Activated CD4-positive, alpha-beta memory T cell treated with anti-CD3 and anti-CD28 coated beads for 36 hours (primary cell): ENCODE data around the gene WDR55. TPM values are rescaled to one million over a fixed set of nuclear protein-coding genes. Genes with fewer than 3 reads are reported as not detected.
"Not testable (repeated sequence)": the region's sequence is repeated elsewhere in the genome, so short reads cannot be mapped to it uniquely, and the experiment has no call there.

Experiments used
- CTCF ChIA-PET: fragments of 350-600 bp; sonication (Branson Sonifier 250); formaldehyde crosslinking; loops from one replicate; lab custom pipeline; 2021; ENCODE audit warnings: antibody characterized with exemption, inconsistent platforms; lab: Charles Lee
- POLR2A ChIA-PET: fragments of 350-600 bp; sonication (Branson Sonifier 250); formaldehyde crosslinking; loops from one replicate; lab custom pipeline; 2021; ENCODE audit warnings: antibody characterized with exemption; lab: Charles Lee
- DNase-seq: peaks from one replicate; pipeline ENCODE4 v3.0.0-alpha.2; 2020
- H3K27ac Mint-ChIP-seq: one replicate; pipeline ENCODE4 v1.8.0; 2021; ENCODE audit warnings: mixed read lengths
- H3K27me3 Mint-ChIP-seq: one replicate; pipeline ENCODE4 v1.8.0; 2021; ENCODE audit warnings: mixed read lengths
- H3K36me3 Mint-ChIP-seq: one replicate; pipeline ENCODE4 v1.8.0; 2021; ENCODE audit warnings: mixed read lengths
- H3K4me1 Mint-ChIP-seq: one replicate; pipeline ENCODE4 v1.8.0; 2021; ENCODE audit warnings: low read depth, mixed read lengths
- H3K4me3 Mint-ChIP-seq: one replicate; pipeline ENCODE4 v1.8.0; 2021; ENCODE audit warnings: mild to moderate bottlenecking, mixed read lengths
- H3K9me3 Mint-ChIP-seq: one replicate; pipeline ENCODE4 v1.8.0; 2021; ENCODE audit warnings: mixed read lengths
- intact Hi-C: fragments of 100-400 bp; cut with micrococcal nuclease; formaldehyde crosslinking; loops from one replicate; pipeline ENCODE4 v1.15.1; 2023
- total RNA-seq, 2 experiments: library from RNA; stranded (reverse); gene quantifications; one replicate each; pipeline ENCODE4 v1.2.3, GENCODE V29; 2021

The WDR55 gene, protein sequence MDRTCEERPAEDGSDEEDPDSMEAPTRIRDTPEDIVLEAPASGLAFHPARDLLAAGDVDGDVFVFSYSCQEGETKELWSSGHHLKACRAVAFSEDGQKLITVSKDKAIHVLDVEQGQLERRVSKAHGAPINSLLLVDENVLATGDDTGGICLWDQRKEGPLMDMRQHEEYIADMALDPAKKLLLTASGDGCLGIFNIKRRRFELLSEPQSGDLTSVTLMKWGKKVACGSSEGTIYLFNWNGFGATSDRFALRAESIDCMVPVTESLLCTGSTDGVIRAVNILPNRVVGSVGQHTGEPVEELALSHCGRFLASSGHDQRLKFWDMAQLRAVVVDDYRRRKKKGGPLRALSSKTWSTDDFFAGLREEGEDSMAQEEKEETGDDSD
- total RNA-seq, result 10 to 100 TPM; 30.4 to 32.1 TPM

DNA sequence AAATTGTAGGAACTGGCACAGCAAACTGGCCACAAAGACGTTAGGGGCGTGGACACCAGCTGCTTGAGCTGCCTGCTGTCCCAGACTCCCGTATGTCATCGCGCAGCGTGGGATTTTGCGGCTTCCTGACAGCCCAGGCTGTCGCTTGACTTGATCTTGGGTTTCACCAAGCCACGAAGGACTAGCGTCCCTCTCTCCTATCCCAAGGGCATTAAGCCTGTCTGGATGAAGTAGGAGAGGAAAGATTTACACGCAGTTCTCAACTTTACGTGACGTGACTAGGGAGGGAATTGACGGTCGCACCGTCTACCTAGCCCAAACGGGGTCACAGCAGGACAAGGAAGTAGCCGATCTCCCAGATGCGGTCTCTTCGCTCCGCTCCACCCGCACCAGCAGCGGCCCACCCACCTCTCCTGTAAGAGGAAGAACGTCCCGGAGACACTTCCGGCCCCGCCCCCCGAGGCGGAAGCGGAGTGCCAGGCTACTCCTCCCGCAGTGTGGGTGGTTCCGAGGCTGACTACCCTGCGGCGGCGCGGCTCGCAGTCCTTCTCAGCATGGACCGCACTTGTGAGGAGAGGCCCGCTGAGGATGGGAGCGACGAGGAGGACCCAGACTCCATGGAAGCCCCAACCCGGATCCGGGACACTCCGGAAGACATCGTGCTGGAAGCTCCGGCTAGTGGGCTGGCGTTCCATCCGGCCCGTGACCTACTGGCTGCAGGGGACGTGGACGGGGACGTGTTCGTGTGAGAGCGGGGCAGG, at the start of gene WDR55:
WDR55 (plus strand) TSS at position 546 of the 761 bp plus-strand sequence; CDS start at position 555, 9 bp downstream.
- H3K4me1 Mint-ChIP-seq, result peaks cover 27% of the 10 kb centered on the region
- H3K36me3 Mint-ChIP-seq, result peaks cover 61% of the 10 kb centered on the region
- ChIA-PET CTCF (interaction anchor here (1.3 to 2.9 kb wide), 3 partner anchors 12 to 301 kb away, joined by 3 to 11 read pairs (median 4); partner anchors contain the start of genes HARS1 and HARS2), POLR2A (interaction anchor here (0.9 to 3.9 kb wide), 10 partner anchors 17 to 263 kb away, joined by 3 to 29 read pairs (median 5); partner anchors contain the start of genes ANKHD1, EIF4EBP3, HARS1 and HARS2)
- H3K4me3 Mint-ChIP-seq, result peak within 1 kb of the TSS; percentile 99
- peak within 1 kb of the TSS; percentile 94 for H3K27ac Mint-ChIP-seq
- no peaks in the 10 kb centered on the region for H3K9me3 Mint-ChIP-seq
- intact Hi-C loops, result loop anchor here (1.0 kb wide), 5 partner anchors 17 to 263 kb away; partner anchors contain the start of genes ANKHD1, HARS1, HARS2 and IK
- H3K27me3 Mint-ChIP-seq, result no peaks in the 10 kb centered on the region
- DNase-seq, result peak; percentile 98

DNA sequence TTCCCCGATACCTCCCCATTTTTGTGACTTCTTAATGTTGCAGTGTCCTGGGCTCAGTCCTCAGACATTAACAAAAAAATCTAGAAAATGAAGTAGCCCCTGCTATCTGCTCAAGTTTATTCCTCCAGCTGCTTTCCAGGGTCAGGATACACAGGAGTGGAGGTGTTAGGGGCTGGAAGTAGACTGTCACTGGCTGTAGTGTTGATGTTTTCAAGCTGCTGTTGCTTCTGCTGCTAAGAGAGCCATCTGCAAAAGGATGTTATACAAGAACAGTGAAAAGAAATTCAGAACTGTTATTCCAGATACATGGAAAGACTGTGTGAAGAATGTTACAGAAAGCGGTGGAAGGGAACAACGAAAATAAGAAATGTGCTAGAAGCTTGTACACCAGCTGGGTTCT, 42.4 kb upstream of the WDR55 start:
- Mint-ChIP-seq H3K4me3 (no peak overlapping the region), H3K9me3 (no peaks in the 10 kb centered on the region), H3K27me3 (peaks cover 7% of the 10 kb centered on the region), H3K36me3 (no peaks in the 10 kb centered on the region), H3K27ac (no peak overlapping the region), H3K4me1 (no peaks in the 10 kb centered on the region)
- CTCF ChIA-PET, result interaction anchor here (0.5 to 1.3 kb wide), 2 partner anchors 8 to 10 kb away, joined by 3 read pairs; no protein-coding TSS in a partner anchor
- no peak for DNase-seq
- POLR2A ChIA-PET, result no interaction called here
- intact Hi-C loops, result no loop called here

DNA sequence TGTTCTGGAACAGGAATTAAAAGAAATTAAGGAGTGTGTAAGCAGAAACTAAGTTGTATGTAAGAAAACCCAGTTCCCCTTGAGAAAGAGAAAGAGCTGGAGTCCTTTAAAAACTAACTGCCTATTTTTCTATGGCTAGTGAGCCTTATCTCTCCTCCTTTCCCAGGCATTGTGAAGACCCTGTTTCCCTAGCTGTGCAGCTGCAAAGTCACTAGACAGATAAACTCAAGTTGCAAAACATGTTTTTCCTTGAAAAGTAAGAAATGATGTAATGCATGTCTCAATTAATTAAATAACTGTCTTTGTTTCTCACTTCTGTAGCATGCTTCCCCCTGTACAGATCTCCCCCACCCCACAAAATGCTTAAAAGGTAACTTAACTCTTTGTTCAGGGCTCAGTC, 41.6 kb upstream of the WDR55 start:
- H3K9me3 Mint-ChIP-seq, DNase-seq, H3K36me3 Mint-ChIP-seq, H3K4me1 Mint-ChIP-seq, H3K27me3 Mint-ChIP-seq, POLR2A ChIA-PET, H3K27ac Mint-ChIP-seq, intact Hi-C loops, H3K4me3 Mint-ChIP-seq: not testable (repeated sequence)
- CTCF ChIA-PET, result interaction anchor here (1.3 kb wide), 1 partner anchor 10 kb away, joined by 3 read pairs; no protein-coding TSS in a partner anchor

DNA sequence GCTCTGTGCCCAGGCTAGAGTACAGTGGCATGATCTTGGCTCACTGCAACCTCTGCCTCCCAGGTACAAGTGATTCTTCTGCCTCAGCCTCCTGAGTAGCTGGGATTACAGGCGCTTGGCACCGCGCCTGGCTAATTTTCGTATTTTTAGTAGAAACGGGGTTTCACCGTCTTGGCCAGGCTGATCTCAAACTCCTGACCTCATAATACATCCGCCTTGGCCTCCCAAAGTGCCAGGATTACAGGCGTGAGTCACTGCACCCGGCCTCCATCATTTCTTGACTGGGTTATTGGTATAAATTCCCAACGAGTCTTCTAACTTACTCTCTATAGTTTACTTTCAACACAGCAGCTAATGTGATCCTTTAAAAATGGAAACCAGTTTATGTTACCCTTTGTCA, 39.8 kb upstream of the WDR55 start:
- H3K4me1 Mint-ChIP-seq, POLR2A ChIA-PET, intact Hi-C loops, H3K27ac Mint-ChIP-seq, H3K9me3 Mint-ChIP-seq, DNase-seq, H3K36me3 Mint-ChIP-seq, CTCF ChIA-PET, H3K4me3 Mint-ChIP-seq, H3K27me3 Mint-ChIP-seq: not testable (repeated sequence)

DNA sequence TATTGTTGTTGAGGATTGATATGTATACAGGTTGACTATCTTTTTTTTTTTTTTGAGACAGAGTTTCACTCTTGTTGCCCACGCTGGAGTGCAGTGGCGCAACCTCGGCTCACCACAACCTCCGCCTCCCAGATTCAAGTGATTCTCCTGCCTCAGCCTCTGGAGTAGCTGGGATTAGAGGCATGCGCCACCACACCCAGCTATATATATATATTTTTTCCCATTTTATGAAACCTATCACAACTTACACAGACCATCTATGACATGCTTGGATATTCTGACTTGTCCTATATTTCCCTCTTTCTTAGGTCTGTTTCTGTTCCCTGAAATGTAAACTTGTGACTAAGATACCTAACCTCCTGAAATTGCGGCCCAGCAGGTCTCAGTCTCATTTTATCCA, 36.7 kb upstream of the WDR55 start:
- Mint-ChIP-seq H3K4me1 (peaks cover 5% of the 10 kb centered on the region), H3K9me3 (peaks cover 4% of the 10 kb centered on the region), H3K27me3 (peaks cover 2% of the 10 kb centered on the region), H3K36me3 (no peaks in the 10 kb centered on the region), H3K27ac (no peak overlapping the region), H3K4me3 (no peak overlapping the region)
- DNase-seq, result no peak
- POLR2A ChIA-PET, result no interaction called here
- intact Hi-C loops, result no loop called here
- CTCF ChIA-PET, result interaction anchor here (0.7 kb wide), 1 partner anchor 1979 kb away, joined by 3 read pairs; no protein-coding TSS in a partner anchor

DNA sequence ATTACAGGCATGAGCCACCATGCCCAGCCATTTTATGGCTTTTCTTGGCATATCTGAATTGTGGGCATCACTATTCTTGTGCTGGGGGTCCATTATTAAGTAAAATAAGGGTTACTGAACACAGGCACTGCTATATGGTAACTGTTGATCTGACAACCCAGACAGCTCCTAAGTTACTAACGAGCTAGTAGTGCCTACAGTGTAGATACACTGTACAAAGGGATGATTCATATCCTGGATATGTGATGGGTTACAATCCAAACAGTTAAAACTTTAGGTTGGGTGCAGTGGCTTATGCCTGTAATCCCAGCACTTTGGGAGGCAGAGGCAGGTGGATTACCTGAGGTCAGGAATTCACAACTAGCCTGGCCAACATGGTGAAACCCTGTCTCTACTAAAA, 36.0 kb upstream of the WDR55 start:
- CTCF ChIA-PET, result interaction anchor here (1.2 kb wide), 1 partner anchor 53 kb away, joined by 4 read pairs; no protein-coding TSS in a partner anchor

DNA sequence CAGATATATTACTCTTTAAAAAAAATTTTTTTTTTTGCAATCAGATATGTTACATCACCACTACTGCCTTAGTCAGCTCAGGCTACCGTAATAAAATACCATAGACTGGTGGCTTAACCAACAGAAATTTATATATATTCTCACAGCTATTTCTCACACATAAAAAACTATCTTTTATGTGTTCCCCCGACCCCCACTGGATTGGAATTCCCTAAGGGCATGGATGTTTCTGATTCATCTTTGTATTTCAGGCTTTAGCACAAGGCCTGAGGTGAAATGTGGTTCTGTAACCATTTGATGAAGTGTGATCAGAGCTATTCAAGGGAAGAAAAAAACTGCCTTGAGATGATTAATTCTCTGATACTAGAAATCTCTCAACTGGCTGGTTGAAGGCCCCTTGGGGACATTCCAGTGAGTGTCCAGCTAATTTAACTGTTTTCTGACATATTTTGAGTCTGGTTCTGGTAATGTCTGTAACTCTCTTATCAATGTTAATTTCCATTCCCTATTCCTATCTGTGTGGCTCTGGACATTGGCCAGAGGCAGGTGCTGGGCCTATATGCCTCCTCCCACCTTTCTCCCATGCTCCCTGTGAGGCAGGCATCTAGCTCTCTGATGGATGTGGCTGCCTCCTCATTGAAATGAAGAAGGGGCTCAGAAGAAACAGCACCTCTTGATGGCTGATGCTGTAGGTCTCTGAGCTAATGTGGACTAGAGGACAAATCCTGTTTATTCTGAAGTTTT, 34.2 kb upstream of the WDR55 start:
- no peak overlapping the region for H3K27ac Mint-ChIP-seq
- H3K36me3 Mint-ChIP-seq, result no peaks in the 10 kb centered on the region
- no peak for DNase-seq
- H3K9me3 Mint-ChIP-seq, result peaks cover 4% of the 10 kb centered on the region
- intact Hi-C loops, result no loop called here
- no peak overlapping the region for H3K4me3 Mint-ChIP-seq
- peaks cover 22% of the 10 kb centered on the region for H3K4me1 Mint-ChIP-seq
- CTCF ChIA-PET, result interaction anchor here (0.7 kb wide), 1 partner anchor 661 kb away, joined by 3 read pairs; no protein-coding TSS in a partner anchor
- POLR2A ChIA-PET, result interaction anchor here (0.9 kb wide), 1 partner anchor 13 kb away, joined by 3 read pairs; no protein-coding TSS in a partner anchor
- peaks cover 2% of the 10 kb centered on the region for H3K27me3 Mint-ChIP-seq

More for the DNA sequence above, 36.0 kb upstream of the WDR55 start:
- Mint-ChIP-seq H3K4me1 (peaks cover 10% of the 10 kb centered on the region), H3K4me3 (no peak overlapping the region), H3K9me3 (peaks cover 4% of the 10 kb centered on the region), H3K27ac (no peak overlapping the region), H3K27me3 (peaks cover 2% of the 10 kb centered on the region), H3K36me3 (no peaks in the 10 kb centered on the region)
- no peak for DNase-seq
- intact Hi-C loops, result no loop called here
- POLR2A ChIA-PET, result no interaction called here

DNA sequence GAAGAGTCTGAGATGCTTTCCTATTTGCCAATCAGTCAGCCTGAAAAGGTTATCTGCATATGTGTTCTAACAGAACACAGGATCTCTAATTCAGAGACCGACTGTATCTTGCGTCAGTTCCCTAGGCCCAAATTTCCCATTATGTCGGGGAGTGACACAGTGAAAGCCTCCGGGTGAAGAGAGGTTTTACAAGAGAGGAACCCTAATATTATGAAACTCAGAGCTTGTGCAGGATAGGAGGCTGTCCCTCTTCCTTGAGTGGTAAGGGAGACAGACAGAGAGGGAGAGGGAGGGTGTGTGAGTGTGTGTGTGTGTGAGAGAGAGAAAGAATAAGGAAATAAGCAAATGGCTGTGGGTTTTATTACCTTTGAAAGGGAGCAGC, 33.7 kb upstream of the WDR55 start:
- no peak for DNase-seq
- H3K4me1 Mint-ChIP-seq, result peaks cover 24% of the 10 kb centered on the region
- no peaks in the 10 kb centered on the region for H3K36me3 Mint-ChIP-seq
- H3K27me3 Mint-ChIP-seq, result peaks cover 2% of the 10 kb centered on the region
- H3K9me3 Mint-ChIP-seq, result peaks cover 4% of the 10 kb centered on the region
- no peak overlapping the region for H3K27ac Mint-ChIP-seq
- CTCF ChIA-PET, result no interaction called here
- intact Hi-C loops, result no loop called here
- POLR2A ChIA-PET, result no interaction called here
- H3K4me3 Mint-ChIP-seq, result no peak overlapping the region

DNA sequence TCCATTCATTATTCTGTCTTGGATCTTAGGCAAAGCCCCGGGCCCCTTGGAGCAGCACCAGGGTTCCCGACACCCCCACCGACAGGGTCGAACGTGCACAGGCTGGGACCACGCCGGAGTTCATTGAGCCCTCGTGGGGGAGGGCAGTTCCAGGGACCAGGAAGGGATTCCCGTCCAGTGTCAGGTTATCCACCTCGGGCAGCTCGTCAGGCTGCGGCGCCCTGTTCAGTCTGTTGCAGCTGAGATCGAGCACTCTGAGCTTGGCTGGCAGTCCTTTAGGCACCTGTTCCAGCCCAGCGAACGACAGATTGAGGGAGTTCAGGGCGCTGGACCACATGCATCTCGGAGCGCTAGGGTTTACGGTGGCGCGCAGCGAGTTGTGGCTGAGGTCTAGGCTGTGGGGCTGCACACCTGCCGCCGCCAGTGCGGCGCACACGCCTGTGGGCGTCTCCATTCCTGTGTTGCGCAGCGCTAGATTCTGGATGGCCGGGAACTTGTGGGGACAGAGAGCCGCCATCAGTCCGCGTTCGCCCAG, 32.8 kb upstream of the WDR55 start:
- H3K27me3 Mint-ChIP-seq, result peaks cover 2% of the 10 kb centered on the region
- CTCF ChIA-PET, result interaction anchor here (1.4 kb wide), 1 partner anchor 260 kb away, joined by 6 read pairs; no protein-coding TSS in a partner anchor
- H3K4me1 Mint-ChIP-seq, result peaks cover 24% of the 10 kb centered on the region
- H3K27ac Mint-ChIP-seq, result no peak overlapping the region
- no peaks in the 10 kb centered on the region for H3K36me3 Mint-ChIP-seq
- peak overlapping the region; percentile 75 for H3K4me3 Mint-ChIP-seq
- intact Hi-C loops, result no loop called here
- peak; percentile 47 for DNase-seq
- POLR2A ChIA-PET, result no interaction called here
- H3K9me3 Mint-ChIP-seq, result peaks cover 4% of the 10 kb centered on the region

DNA sequence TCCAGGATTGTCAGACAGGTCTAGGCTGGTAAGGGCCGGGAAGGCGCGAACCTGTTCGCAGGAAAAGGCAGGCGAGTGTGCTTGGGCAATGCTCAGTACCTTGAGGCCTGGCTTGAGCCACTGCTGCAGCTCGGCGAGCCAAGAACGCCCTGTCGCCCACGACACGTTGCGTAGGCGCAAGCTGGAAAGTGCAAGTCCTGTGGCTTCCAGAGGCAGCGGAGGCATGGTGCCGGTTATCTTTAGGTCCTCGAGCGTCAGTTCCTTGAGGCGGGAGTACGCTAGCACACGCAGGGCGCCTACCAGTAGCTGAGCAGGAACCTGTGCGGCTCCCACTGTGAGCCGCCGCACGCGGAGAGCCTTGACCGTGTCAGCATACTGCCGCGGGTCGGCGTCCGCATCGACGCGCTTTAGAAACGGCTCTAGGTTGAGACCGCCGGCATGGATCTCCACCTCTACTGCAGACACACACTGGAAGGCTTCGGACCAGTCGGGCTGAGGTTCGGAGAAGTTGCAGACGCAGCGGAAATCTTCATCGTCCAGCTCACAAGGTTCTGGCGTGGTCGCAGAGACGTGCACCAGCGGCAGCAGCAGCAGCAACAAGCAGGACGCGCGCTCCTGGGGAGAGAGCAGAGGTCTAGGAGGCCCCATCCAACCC, 32.2 kb upstream of the WDR55 start:
- DNase-seq, result peak; percentile 67
- Mint-ChIP-seq H3K36me3 (no peaks in the 10 kb centered on the region), H3K4me3 (peak overlapping the region; percentile 75), H3K9me3 (peaks cover 4% of the 10 kb centered on the region), H3K27ac (no peak overlapping the region), H3K27me3 (no peaks in the 10 kb centered on the region), H3K4me1 (peaks cover 24% of the 10 kb centered on the region)
- POLR2A ChIA-PET, result no interaction called here
- intact Hi-C loops, result no loop called here
- CTCF ChIA-PET, result interaction anchor here (0.6 to 1.4 kb wide), 5 partner anchors 10 to 260 kb away, joined by 3 to 6 read pairs (median 3); partner anchors contain the start of genes EIF4EBP3, IK and NDUFA2
